SK-MEL-5 (cell line): ENCODE measurements around the gene SF3A1. TPM values are rescaled to one million over a fixed set of nuclear protein-coding genes. Genes with fewer than 3 reads are reported as not detected.

Experiments used
- DNase-seq: peaks from one replicate; pipeline ENCODE4 v3.0.0-alpha.2; 2016; ENCODE audit warnings: low read depth, low spot score
- in situ Hi-C: cut with HindIII; loops from 2 replicates; pipeline ENCODE4 v1.10.0; 2016; ENCODE audit warnings: low sequenced_read_pairs, high pct_unique_total_duplicates, low pct_unique_long_range_greater_than_20kb
- total RNA-seq: library from RNA; depleted of rRNA; stranded (reverse); fragments of >200 nt; shearing (Covaris generic); gene quantifications from 2 replicates; pipeline ENCODE4 v1.2.3, GENCODE V29; 2014; rRNA removed

The SF3A1 gene
- total RNA-seq, 1 experiment from 2014 or later: 54.6 TPM

DNA sequence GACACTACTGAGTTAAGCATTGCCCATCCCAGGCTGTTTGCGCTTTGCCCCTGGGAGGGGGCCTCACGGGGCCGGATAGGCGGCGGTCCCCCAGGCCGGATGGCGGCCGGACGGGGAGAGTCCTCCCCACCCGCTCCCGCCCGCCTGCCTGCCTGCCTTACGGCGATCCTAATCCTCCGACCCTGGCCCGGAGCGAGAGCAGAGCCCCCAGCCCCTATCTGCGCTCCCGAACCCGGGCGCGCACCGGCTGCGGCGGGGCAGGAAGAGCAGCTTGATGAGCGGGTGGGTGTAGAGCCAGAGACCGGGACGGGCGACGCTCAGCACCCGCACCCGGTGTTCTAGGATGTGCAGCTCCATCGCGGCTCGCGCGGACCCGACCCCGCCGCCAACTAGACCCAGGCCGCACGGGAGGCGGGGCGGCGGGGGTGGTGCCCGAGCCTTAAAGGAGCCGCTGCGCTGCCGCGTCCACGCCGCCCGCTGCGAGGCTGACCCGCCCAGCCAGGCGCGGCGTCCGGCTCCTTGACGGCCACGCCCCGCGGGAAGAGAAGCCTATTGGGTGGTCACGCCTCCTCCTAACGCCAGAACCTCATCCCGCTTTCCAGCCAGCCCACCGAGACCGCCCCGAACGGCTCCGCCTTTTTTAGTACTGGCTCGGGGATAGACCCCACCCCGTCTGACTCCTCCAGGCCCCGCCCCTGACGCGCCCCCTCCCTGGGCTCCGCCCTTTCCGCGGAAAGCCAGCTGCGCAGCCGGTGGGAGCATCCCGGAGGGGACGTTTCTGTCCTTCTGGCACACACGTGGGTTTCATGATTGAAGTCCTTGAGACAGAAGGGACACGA, 67.3 kb downstream of the SF3A1 start, which contains the start of gene CASTOR1:
Gene CASTOR1 (minus strand): TSS at position 365 of the 839 bp plus-strand sequence. CDS start 8 bp downstream, at position 357.
- in situ Hi-C loops: loop anchor here (25.0 kb wide), 1 partner anchor 98 kb away; the partner anchor contains the start of genes RNF215 and SEC14L2
- DNase-seq: peak; percentile 99

DNA sequence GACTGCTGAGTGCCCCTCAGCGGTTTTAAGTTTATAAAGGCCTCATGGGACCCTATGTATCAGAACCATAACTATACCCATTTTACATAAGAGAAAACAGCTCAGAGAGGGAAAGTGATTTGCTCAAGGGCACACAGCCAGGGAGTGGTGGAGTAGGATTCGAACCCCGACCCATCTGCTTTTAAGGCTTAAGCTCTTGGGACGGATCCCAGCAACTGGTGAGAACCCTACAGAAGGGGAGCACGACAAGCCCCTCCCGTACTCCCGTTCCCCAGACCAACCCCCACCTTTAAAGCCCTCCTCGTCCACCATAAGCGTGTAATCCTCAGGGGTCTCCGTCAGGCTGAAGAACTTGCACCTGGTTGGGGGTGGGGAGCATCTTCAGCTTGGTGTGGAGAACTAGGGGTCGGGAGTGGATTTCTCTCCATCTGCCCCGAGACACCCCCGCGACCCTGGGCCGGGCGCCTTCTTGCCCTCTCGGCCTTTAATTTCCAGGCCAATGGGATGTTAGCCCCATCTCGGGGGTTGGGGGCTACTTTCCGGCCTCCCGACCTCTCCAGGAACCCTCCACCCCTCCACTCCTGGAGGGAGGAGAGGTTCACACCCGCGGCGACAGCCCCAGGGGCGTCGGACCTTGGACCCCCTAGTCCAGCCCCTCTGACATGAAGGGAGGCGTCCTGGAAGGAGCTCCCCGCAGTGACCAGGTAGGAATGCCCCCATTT, 68.1 kb downstream of the SF3A1 start:
- DNase-seq: no peak
- in situ Hi-C loops: loop anchor here (25.0 kb wide), 1 partner anchor 99 kb away; the partner anchor contains the start of genes RNF215 and SEC14L2

DNA sequence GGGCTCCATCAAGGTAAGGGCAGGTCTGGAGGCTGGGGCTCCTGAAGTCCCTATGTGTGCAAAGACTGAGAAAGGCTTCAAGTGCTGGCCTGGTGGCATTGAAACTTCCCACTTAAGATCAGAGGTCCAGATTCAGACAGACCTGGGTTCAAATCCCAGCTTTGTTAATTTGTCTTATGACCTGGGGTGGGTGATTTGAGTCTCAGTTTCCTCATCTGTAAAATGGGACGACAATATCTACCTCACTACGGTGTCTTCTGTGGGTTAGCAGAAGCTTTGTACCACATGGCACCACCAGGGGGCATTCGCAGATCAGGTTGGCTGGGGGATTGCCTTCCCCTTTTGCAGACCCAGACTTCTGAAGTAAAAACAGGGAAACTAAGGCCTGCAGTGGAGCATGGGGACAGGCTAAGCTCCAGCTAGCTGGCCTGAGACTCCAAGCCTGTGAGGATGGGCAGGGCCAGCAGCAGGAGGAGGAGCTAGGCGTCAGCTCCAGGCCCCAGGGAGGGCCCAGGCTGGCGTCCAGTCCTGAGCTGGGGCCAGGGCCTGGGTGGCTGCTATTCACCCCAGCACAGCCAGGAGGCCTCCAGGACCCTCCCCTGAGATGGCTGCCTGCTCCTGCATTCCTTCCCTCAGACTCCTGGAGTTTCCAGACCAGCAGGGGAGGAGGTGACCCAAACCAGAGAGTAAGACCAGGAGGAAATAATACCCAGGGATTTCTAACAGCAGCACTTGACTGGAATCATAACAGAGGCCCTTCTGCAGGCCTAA, 68.9 kb downstream of the SF3A1 start:
- DNase-seq: peak; percentile 90
- in situ Hi-C loops: loop anchor here (25.0 kb wide), 1 partner anchor 99 kb away; the partner anchor contains the start of genes RNF215 and SEC14L2

DNA sequence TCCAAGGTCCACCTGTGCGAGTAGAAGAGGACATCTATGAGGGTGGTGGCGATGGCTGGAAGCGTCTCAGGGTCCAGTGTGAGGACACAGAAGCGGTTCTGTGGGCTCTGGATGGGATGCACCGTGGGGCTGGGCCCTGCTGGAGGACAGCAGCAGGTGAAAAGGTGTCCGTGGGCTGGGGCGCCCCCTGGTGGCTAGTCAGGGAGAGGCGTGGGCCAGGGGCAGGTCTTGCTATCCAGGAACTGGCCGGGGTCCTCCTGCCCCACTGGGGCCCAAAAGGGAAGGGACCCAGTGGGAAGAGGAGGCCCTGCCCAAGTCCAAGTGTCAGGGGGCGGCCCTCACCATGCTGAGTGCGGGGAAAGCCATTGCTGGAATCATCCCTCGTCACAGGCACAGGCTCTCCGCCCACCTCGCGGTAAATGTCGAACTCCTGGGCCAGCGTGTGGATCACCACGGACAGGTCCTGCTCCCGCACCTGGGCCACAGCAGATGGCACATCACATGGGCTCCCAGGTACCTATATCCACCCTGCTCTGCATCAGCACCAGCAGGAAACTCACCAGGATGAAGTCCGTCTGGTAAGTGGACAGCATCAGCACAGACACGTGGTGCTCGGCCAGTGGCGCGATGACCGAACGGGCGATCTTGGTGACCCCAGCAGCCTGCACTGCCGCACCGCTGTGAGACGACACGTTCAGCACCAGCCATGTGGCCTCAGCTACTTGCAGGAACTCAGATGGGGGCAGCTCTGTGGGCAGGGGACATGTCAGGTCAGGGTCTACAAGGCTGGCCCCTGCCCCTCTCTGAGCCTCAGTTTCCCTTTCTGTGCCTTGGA, 69.7 kb downstream of the SF3A1 start:
- in situ Hi-C loops: loop anchor here (25.0 kb wide), 1 partner anchor 100 kb away; the partner anchor contains the start of genes RNF215 and SEC14L2
- peak; percentile 74 for DNase-seq

DNA sequence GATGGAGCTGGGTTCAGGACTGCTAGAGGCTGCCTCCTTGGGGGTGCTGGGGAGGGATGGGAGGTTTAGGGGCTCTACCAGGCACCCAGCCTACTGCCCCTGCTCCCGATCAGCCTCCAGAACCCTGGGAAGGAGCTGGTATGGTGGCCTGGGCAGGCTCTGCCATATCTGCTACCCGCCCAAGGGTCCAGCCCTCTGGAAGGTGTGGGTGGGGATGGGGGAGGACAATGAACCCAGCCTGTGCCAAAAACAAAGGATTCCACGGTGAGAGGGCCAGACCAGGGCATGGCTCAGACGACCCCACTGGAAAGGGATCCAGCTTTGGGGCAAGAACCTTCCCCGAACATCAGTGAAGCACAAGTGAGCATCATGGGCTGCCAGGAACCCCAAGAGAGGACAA, 70.4 kb downstream of the SF3A1 start:
- DNase-seq: no peak
- in situ Hi-C loops: loop anchor here (25.0 kb wide), 1 partner anchor 101 kb away; the partner anchor contains the start of genes RNF215 and SEC14L2

DNA sequence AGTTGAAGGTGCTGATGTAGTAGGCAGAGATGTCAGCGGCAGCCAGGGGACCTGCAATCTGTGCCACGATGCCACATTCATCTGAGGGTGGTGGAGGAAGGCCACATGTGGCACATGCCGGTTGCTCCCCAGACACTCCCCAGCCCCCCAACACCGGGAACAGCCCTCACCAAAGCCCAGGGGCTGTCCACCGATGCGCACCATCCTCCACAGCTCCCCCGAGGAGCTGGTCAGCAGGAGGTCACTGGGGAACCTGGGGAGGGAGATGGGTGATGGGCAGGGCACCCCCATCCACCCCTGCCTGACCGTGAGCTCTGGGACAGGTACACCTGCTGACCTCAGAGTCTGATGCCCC, 70.9 kb downstream of the SF3A1 start:
- in situ Hi-C loops: loop anchor here (25.0 kb wide), 1 partner anchor 101 kb away; the partner anchor contains the start of genes RNF215 and SEC14L2
- DNase-seq: no peak

DNA sequence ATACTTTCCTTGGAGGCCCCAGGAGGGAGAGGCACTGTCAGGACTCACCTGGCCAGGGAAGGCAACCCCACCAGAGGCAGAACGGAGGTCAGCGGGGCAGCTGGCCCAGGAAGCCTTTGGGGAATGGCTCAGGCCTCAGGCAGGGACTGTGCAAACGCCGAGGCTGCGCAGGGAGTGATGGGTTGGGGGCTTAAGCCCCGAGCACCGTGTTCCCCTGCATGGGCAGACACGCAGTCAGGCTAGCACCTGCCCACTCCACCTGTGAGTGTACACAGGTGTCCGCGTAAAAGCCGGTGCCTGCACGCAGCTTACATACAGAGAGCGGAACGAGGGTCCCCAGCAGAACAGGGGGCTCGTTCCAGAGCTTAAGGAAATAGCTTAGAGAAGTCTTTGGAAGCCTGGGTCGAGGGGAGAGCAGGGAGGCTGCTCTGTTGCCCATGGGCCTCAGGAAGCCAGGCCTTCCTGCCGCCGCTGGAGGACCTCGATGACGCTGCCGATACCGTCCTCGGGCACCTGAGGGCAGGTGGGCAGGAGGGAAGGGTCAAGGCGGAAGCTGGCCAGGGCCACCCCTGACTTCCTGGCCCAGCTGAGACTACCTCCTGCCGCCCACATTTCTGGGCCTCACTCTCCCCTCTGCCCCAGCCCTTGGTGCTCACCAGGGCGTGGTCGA, 71.4 kb downstream of the SF3A1 start:
- no peak for DNase-seq
- in situ Hi-C loops: loop anchor here (25.0 kb wide), 1 partner anchor 102 kb away; the partner anchor contains the start of genes RNF215 and SEC14L2

DNA sequence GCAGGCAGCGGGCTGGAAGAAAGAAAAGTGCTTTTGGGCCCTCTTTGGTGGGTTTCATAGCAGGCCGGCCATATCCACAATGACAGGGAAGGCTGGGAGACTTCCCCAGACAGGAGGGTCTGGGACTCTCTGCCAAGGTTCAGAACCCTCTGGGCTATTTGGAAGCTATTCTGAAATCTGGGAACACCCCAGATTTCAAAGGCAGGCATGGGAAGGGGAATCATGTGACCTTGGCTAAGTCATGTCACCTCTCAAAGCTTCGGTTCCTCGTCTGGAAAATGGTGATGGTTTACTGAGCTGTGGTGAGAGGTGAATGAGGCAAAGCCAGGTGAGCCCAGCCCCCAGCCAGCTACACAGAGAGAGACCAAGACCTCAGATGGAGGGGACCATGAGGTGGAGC, 72.0 kb downstream of the SF3A1 start:
- DNase-seq: no peak
- in situ Hi-C loops: loop anchor here (25.0 kb wide), 1 partner anchor 103 kb away; the partner anchor contains the start of genes RNF215 and SEC14L2

DNA sequence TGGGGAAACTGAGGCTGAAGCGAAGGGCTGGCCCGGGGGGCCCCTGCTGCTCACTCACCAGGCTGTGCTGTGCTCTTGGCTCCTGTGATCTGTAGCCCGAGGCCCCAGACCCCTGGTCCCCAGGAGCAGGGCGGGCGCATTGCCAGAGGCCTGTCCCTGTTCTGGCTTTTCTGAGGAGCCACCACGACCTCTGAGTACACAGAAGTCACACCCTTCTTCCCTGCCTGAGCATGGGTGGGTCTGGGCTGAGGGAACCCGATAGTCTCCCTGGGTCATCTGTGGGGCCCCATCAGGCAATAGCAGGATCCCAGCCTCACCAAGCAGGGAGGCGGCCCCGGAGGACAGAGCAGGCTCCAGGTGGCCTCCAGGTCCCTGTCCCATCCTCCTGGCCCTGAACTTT, 72.5 kb downstream of the SF3A1 start:
- in situ Hi-C loops: loop anchor here (25.0 kb wide), 1 partner anchor 103 kb away; the partner anchor contains the start of genes RNF215 and SEC14L2
- no peak for DNase-seq

DNA sequence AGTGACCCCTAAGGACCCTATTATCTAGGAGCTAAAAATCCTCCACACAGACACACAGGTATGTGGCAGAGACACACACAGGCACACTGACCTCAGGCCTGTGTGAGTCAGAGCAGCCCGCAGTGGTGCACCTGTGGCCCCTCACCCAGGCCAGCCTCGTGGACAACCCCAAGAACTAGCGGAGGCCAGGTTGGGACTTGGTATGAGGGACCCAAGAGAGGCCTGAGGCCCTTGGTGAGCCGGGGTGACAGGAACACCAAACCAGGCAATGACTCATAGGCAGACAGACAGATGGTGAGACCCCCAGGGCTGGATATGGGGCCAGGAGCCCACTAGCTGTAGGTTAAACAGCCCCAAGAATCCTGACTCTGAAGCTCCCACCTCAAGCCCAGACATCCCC, 73.4 kb downstream of the SF3A1 start:
- in situ Hi-C loops: loop anchor here (25.0 kb wide), 1 partner anchor 104 kb away; the partner anchor contains the start of genes RNF215 and SEC14L2
- DNase-seq: no peak

DNA sequence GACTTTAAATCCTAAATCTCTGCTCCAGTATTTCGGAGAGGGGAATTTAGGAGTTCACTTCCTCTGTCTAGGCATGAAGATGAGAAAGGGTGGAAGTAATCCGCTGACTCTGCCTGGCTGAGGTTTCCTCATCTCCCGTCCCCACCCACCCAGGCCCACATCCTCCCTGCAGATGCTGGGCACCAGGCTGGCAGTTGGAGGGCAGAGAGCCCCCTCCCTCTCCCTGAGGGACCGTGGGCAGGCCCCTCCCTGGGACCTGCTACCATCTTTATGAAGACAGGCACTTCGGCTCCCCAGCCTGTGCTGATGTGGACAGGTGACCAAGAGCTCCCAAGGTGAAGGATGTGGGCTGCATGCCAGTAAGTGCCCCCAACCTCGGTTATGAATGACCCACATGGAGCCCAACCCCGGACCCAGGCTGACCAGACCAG, 74.1 kb downstream of the SF3A1 start:
- DNase-seq: no peak
- in situ Hi-C loops: loop anchor here (25.0 kb wide), 1 partner anchor 105 kb away; the partner anchor contains the start of genes RNF215 and SEC14L2

Other genes starting within 250 kb of the SF3A1 start
- gene LIF, start 110.1 kb downstream of the SF3A1 start, total RNA-seq: 3.2 and 3.4 TPM in 2 replicates
- not detected in 2 replicates for gene OSM, start 90.0 kb downstream of the SF3A1 start, total RNA-seq
- 3.4 and 4.0 TPM in 2 replicates for gene CASTOR1, start 67.4 kb downstream of the SF3A1 start, total RNA-seq
- 38.2 and 46.8 TPM in 2 replicates for gene TBC1D10A, start 30.0 kb downstream of the SF3A1 start, total RNA-seq
- gene CCDC157, start 113 bp upstream of the SF3A1 start, total RNA-seq: 0.59 and 0.82 TPM in 2 replicates
- gene RNF215, start 30.5 kb upstream of the SF3A1 start, total RNA-seq: 12.2 and 14.2 TPM in 2 replicates
- 4.0 and 7.4 TPM in 2 replicates for gene SEC14L2, start 40.1 kb upstream of the SF3A1 start, total RNA-seq
- 83.1 and 92.2 TPM in 2 replicates for gene MTFP1, start 68.9 kb upstream of the SF3A1 start, total RNA-seq
- gene SEC14L3, start 115.1 kb upstream of the SF3A1 start, total RNA-seq: not detected in 2 replicates
- gene SEC14L4, start 148.8 kb upstream of the SF3A1 start, total RNA-seq: 0.24 and 0.59 TPM in 2 replicates
- gene SEC14L6, start 189.8 kb upstream of the SF3A1 start, total RNA-seq: not detected in 2 replicates
- 0.55 and 0.96 TPM in 2 replicates for gene GAL3ST1, start 217.8 kb upstream of the SF3A1 start, total RNA-seq
- 185 and 200 TPM in 2 replicates for gene PES1, start 235.0 kb upstream of the SF3A1 start, total RNA-seq